Esophagus squamous epithelium (tissue), 5 donors: ENCODE data around the gene SLC46A3. TPM values are rescaled to one million over a fixed set of nuclear protein-coding genes. Genes with fewer than 3 reads are reported as not detected.

Experiments used
- DNase-seq: peaks from one replicate; lab custom pipeline; 2025; lab: John Stamatoyannopoulos, UW
- H3K27ac ChIP-seq, 4 donors: fragments of 200-600 bp; sonication (generic); one replicate each; pipeline ENCODE4 v1.5.1; 2016 to 2019; ENCODE audit warnings: mild to moderate bottlenecking in 1 of 4
- H3K27me3 ChIP-seq, 4 donors: fragments of 200-600 bp; sonication (generic); 1 replicate in 3 of 4; 2 replicates in 1 of 4; pipeline versions ENCODE4 v1.5.1 to v1.6.0; 2017 to 2021; ENCODE audit warnings: antibody characterized with exemption in 1 of 4
- H3K36me3 ChIP-seq, 3 donors: fragments of 200-600 bp; sonication (generic); one replicate each; pipeline ENCODE4 v1.5.1; 2016 to 2019
- H3K4me1 ChIP-seq, 3 donors: fragments of 200-600 bp; sonication (generic); one replicate each; pipeline ENCODE4 v1.5.1; 2017 to 2019
- H3K4me3 ChIP-seq, 4 donors: fragments of 200-600 bp; sonication (generic); 1 replicate in 3 of 4; 2 replicates in 1 of 4; pipeline ENCODE4 v1.5.1; 2016 to 2019; ENCODE audit warnings: mild to moderate bottlenecking in 2 of 4, moderate library complexity in 1 of 4
- H3K9me3 ChIP-seq, 3 donors: fragments of 200-600 bp; sonication (generic); one replicate each; pipeline ENCODE4 v1.5.1; 2016 to 2019
- CTCF ChIP-seq, 6 experiments: fragments of 450-650 bp in 4 of 6; fragments of 200-600 bp in 2 of 6; sonication (generic) in 2 of 6; IDR thresholded peaks; one replicate each; pipeline ENCODE4 v1.5.1; 2016 to 2019; ENCODE audit warnings: antibody characterized with exemption in 6 of 6, mild to moderate bottlenecking in 4 of 6, moderate library complexity in 4 of 6
- POLR2A ChIP-seq, 4 donors: fragments of 450-650 bp; IDR thresholded peaks; one replicate each; pipeline ENCODE4 v1.6.1; 2017; ENCODE audit warnings: antibody characterized with exemption in 4 of 4, mild to moderate bottlenecking in 4 of 4, moderate library complexity in 3 of 4
- WGBS, 2 donors: methylation state at CpG; one replicate each; pipeline ENCODE4 v1.1.5; 2018; 5-methylcytosine and 5-hydroxymethylcytosine counted together
- intact Hi-C: fragments of 100-400 bp; cut with DNase I; formaldehyde crosslinking; loops from one replicate; pipeline ENCODE4 v1.15.0; 2022
- total RNA-seq, 4 donors: library from RNA; depleted of rRNA; stranded (reverse); fragments of >200 nt; gene quantifications; one replicate each; pipeline ENCODE4 v1.1.0, GENCODE V29; 2016
- donor health status: DM: yes; HTN: yes; CAD: no.

SLC46A3 gene
- total RNA-seq, 4 donors from 2014 or later, result 0.99 to 8.0 (median 3.1) TPM

GRCh38 chr13:28754698-28755545 lies 36.2 kb upstream of the SLC46A3 start:
- no peak for TF ChIP-seq CTCF (IDR thresholded peaks at IDR 0.05)
- TF ChIP-seq POLR2A (IDR thresholded peaks at IDR 0.05), result no peak
- Histone ChIP-seq H3K9me3 (peaks cover 0 to 19% (median 7%) of the 10 kb centered on the region in 3 donors), H3K27ac (peak overlapping the region in 3 of 4 donors; percentile 36 to 65 (median 46)), H3K36me3 (no peaks in the 10 kb centered on the region), H3K4me3 (peak overlapping the region in 3 of 4 donors; percentile 8 to 42 (median 20)), H3K4me1 (peaks cover 0 to 29% (median 13%) of the 10 kb centered on the region in 3 donors), H3K27me3 (no peaks in the 10 kb centered on the region)
- no peak for DNase-seq
- 71 to 76% methylated on average over 14 to 25 of the region's 32 CpGs for WGBS, 2 donors
- intact Hi-C loops, result no loop called here

DNA sequence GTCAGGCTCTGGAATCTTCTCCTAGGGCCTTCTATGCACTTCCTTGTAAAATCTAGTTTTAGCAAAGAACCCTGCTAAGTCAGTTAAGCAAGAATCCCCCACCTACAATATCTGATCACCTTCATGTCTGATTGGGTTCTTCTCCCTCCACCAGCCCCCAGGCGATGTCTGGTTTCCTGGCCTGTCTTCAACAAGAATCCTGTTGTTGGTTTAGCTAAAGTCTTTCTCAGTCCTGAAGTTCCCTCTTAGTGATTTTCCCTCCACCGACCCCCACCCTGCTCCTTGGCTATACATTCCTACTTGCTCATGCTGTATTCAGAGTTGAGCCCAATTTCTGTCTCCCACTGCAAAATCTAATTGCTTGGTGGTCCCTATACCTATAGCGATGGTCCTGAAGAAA lies 35.2 kb upstream of the SLC46A3 start:
- 78 to 87% methylated on average over 3 of the region's 3 CpGs for WGBS, 2 donors
- TF ChIP-seq POLR2A (IDR thresholded peaks at IDR 0.05) (no peak), CTCF (IDR thresholded peaks at IDR 0.05) (no peak)
- Histone ChIP-seq H3K9me3 (peaks cover 0 to 11% (median 7%) of the 10 kb centered on the region in 3 donors), H3K27ac (peak overlapping the region; percentile 1 to 65 (median 34)), H3K4me1 (peaks cover 0 to 31% (median 13%) of the 10 kb centered on the region in 3 donors), H3K4me3 (no peak overlapping the region), H3K27me3 (no peaks in the 10 kb centered on the region), H3K36me3 (no peaks in the 10 kb centered on the region)
- DNase-seq, result no peak
- intact Hi-C loops, result no loop called here

GRCh38 chr13:28753208-28753892 lies 34.6 kb upstream of the SLC46A3 start:
- Histone ChIP-seq H3K36me3 (no peaks in the 10 kb centered on the region), H3K4me3 (no peak overlapping the region), H3K4me1 (peaks cover 0 to 31% (median 13%) of the 10 kb centered on the region in 3 donors), H3K9me3 (peaks cover 0 to 5% (median under 1%) of the 10 kb centered on the region in 3 donors), H3K27ac (peak overlapping the region in 3 of 4 donors; percentile 22 to 65 (median 46)), H3K27me3 (no peaks in the 10 kb centered on the region)
- DNase-seq, result no peak
- intact Hi-C loops, result no loop called here
- TF ChIP-seq POLR2A (IDR thresholded peaks at IDR 0.05) (no peak), CTCF (IDR thresholded peaks at IDR 0.05) (peak in 2 of 6 experiments; percentile 10 to 27)
- 26 to 31% methylated on average over 4 to 5 of the region's 5 CpGs for WGBS, 2 donors

- Histone ChIP-seq H3K9me3 (no peaks in the 10 kb centered on the region), H3K27me3 (no peaks in the 10 kb centered on the region), H3K4me1 (peaks cover 0 to 31% (median 13%) of the 10 kb centered on the region in 3 donors), H3K4me3 (no peak overlapping the region), H3K36me3 (no peaks in the 10 kb centered on the region), H3K27ac (no peak overlapping the region)
- DNase-seq, result no peak
- TF ChIP-seq CTCF (IDR thresholded peaks at IDR 0.05), result no peak
- TF ChIP-seq POLR2A (IDR thresholded peaks at IDR 0.05), result no peak
- 46 to 60% methylated on average over 7 of the region's 7 CpGs for WGBS, 2 donors
- intact Hi-C loops, result no loop called here
Observed at GRCh38 chr13:28751175-28751960, 32.6 kb upstream of the SLC46A3 start.
